ENCODE measurements around the gene STC2. TPM values are rescaled to one million over a fixed set of nuclear protein-coding genes. Genes with fewer than 3 reads are reported as not detected.

STC2 gene
- total and polyA plus RNA-seq, 2 of the 4 experiments (the other 2 are of a cell fraction), result 87.5 to 270 TPM

DNA sequence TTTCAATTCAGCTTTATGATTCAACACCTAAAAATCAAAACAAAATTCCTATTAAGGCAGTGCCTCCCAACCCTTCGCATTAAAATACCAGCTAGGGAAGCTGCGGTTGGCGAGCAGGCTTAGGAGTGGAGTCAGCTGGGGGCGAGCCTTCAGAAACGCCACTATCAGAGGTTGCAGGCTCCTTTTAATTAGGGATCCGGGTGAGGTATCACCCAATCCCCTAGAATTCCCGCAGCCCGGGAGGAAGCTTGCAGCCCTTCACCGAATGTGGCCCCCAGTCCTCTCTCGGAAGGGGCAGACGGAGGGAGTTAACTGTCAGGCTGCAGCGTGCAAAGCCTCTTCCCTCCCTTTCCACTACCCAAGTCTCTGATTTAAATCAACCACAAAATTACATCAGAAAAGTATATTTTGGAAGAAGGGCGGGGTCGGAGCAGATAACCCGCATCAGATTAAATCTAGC lies 1.7 kb downstream of the STC2 start (continued):
- TF ChIP-seq, protein P1, sequence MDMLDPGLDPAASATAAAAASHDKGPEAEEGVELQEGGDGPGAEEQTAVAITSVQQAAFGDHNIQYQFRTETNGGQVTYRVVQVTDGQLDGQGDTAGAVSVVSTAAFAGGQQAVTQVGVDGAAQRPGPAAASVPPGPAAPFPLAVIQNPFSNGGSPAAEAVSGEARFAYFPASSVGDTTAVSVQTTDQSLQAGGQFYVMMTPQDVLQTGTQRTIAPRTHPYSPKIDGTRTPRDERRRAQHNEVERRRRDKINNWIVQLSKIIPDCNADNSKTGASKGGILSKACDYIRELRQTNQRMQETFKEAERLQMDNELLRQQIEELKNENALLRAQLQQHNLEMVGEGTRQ (IDR thresholded peaks at IDR 0.05; ENCODE audit: low read depth, low read length), result no peak

DNA sequence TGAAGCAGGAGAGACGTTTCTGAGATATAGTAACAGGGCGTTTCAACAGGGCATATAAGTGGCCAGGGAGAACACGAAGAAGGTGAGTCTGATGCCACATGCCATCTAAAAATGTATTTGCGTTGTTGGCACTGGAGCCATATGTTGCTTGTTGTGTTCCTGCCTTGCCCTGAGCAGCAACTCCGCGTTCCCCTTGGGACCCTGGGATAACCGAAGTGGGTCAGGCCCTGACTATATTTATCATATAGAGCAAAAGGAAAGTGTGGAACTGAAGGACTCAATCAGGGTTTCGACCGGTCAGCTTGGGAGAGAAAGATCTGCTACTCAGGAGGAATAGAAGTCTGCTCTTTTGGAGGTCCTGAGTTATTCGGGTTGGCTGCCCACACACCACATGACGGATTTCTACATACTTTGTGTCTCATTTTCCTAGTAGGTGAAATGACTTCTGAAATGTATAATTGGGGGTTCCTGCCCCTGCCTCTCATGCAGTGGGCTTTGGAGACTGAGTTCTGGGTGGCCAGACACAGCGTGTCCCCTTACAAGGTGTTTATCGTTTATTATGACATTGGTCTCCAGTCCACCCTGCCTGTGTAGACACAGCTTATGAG lies 3.0 kb downstream of the STC2 start:
- ATAC-seq (ENCODE audit: low read depth) (no peak), DNase-seq (no peak)
- Histone ChIP-seq H2BK120ac (ENCODE audit: low read depth, low read length) (peak overlapping the region; percentile 88), H4K8ac (ENCODE audit: low read depth in 2 of 2, low read length in 2 of 2) (peak overlapping the region; percentile 14 to 76; a peak in 3 of 4 replicates), H2BK5ac (ENCODE audit: low read depth, low read length, poor library complexity, severe bottlenecking) (peak overlapping the region; percentile 46), H3K56ac (ENCODE audit: extremely low read depth, insufficient read depth, low read length) (peak overlapping the region; percentile 54; the same call in 1 of the 2 replicates), H2BK15ac (ENCODE audit: low read depth, low read length) (peak overlapping the region; percentile 30; the same call in 2 of the 3 replicates), H3K4me2 (ENCODE audit: low read depth, low read length) (peak overlapping the region; percentile 85), H3K23ac (ENCODE audit: low read depth, low read length) (peak overlapping the region; percentile 90), H2AFZ (replicated peaks; ENCODE audit: low read length, poor library complexity) (no peak overlapping the region), H4K5ac (ENCODE audit: low read depth, low read length) (peak overlapping the region; percentile 80), H3K27me3 (ENCODE audit: control insufficient read depth, insufficient read depth, low read length) (no peaks in the 10 kb centered on the region), H3K9ac (ENCODE audit: low read depth, low read length) (peak overlapping the region; percentile 97), H3K27ac (ENCODE audit: insufficient read depth, low read length) (peak overlapping the region; percentile 73), H2AK9ac (replicated peaks; ENCODE audit: low read depth, low read length, poor library complexity) (peak overlapping the region; percentile 70), H2BK20ac (ENCODE audit: low read depth, low read length) (peak overlapping the region; percentile 61), H3K36me3 (ENCODE audit: control insufficient read depth, insufficient read depth, low read length) (peaks cover 52% of the 10 kb centered on the region), H3K79me1 (ENCODE audit: low read depth in 1 of 2, low read length in 2 of 2) (peaks cover 33 to 64% of the 10 kb centered on the region in 2 experiments), H2AK5ac (ENCODE audit: low read depth, low read length) (peak overlapping the region; percentile 90), H3K9me3 (ENCODE audit: control insufficient read depth, insufficient read depth, low read length) (no peaks in the 10 kb centered on the region), H3K18ac (ENCODE audit: low read depth, low read length) (peak overlapping the region; percentile 88), H3K14ac (replicated peaks; ENCODE audit: low read depth, low read length) (peak overlapping the region; percentile 65), H3K4me1 (ENCODE audit: control insufficient read depth, insufficient read depth, low read length) (peaks cover 36% of the 10 kb centered on the region), H3K4me3 (ENCODE audit: insufficient read depth, low read depth, low read length) (peak overlapping the region; percentile 89), H4K20me1 (ENCODE audit: insufficient read depth, low read length) (peaks cover 62% of the 10 kb centered on the region), H4K91ac (ENCODE audit: insufficient read depth, low read depth, low read length) (peak overlapping the region; percentile 81), H3K4ac (ENCODE audit: low read depth, low read length) (peak overlapping the region; percentile 94), H3K9me1 (ENCODE audit: insufficient read depth, low read length) (peaks cover 21% of the 10 kb centered on the region)
- ChIA-PET CTCF (no interaction called here), POLR2A (ENCODE audit: unreplicated experiment) (no interaction called here)
- in situ Hi-C loops (cut with MboI; ENCODE audit: low sequenced_read_pairs), result no loop called here
- dilution Hi-C loops (cut with HindIII; ENCODE audit: low sequenced_read_pairs, unreplicated experiment), result no loop called here
- intact Hi-C loops (cut with micrococcal nuclease), result loop anchor here (5.0 kb wide), 1 partner anchor 72 kb away; no protein-coding TSS in a partner anchor
- whole genome bisulfite sequencing, 2 experiments (ENCODE audit: extremely low coverage in 2 of 2, insufficient read length in 1 of 2), result 82% methylated on average over 3 of the region's 13 CpGs; no CpG with 5 or more reads in 1 of the 2 experiments
- BruUV-seq (replicated peaks), result no TSS peak
- TF ChIP-seq SMC3 (IDR thresholded peaks at IDR 0.05; ENCODE audit: low read depth, low read length) (no peak), RFX5 (IDR thresholded peaks at IDR 0.05; ENCODE audit: low read depth, low read length) (no peak), RCOR1 (IDR thresholded peaks at IDR 0.05; ENCODE audit: insufficient replicate concordance, low read length) (no peak), NFE2L2 (IDR thresholded peaks at IDR 0.05; ENCODE audit: low read depth, low read length) (no peak), CTCF (conservative IDR thresholded peaks at IDR 0.05; ENCODE audit: low read depth, low read length) (no peak), POLR2A (IDR thresholded peaks at IDR 0.05; ENCODE audit: low read depth, low read length) (no peak), RAD21 (IDR thresholded peaks at IDR 0.05; ENCODE audit: low read length) (no peak), ELK1 (IDR thresholded peaks at IDR 0.05; ENCODE audit: borderline replicate concordance, low read depth, low read length) (no peak), MXI1 (IDR thresholded peaks at IDR 0.05; ENCODE audit: borderline replicate concordance, low read depth, low read length) (no peak), FOS (IDR thresholded peaks at IDR 0.05; ENCODE audit: low read depth, low read length) (no peak)
- TF ChIP-seq, protein P1 (IDR thresholded peaks at IDR 0.05; ENCODE audit: low read depth, low read length), result no peak

All from IMR-90 (cell line).